HG03280 (cell line): ENCODE measurements around the gene TMEM9.

ENCODE experiments used
- ATAC-seq: cut with Tn5 transposase; IDR thresholded peaks from one replicate; pipeline ENCODE4 v1.9.1; 2021; ENCODE audit warnings: mild to moderate bottlenecking, moderate library complexity; ENCODE audit not compliant: unreplicated experiment

TMEM9 gene

GRCh38 chr1:201154389-201155165 is at the start of gene TMEM9:
TMEM9 (minus strand) TSS chr1:201154474; CDS start chr1:201153923, 551 bp downstream.
- ATAC-seq: peak; percentile 98

- no peak for ATAC-seq
Measured at GRCh38 chr1:201198598-201198997, 44.3 kb upstream of the TMEM9 start.

GRCh38 chr1:201194046-201194445 is 39.8 kb upstream of the TMEM9 start:
- no peak for ATAC-seq

DNA sequence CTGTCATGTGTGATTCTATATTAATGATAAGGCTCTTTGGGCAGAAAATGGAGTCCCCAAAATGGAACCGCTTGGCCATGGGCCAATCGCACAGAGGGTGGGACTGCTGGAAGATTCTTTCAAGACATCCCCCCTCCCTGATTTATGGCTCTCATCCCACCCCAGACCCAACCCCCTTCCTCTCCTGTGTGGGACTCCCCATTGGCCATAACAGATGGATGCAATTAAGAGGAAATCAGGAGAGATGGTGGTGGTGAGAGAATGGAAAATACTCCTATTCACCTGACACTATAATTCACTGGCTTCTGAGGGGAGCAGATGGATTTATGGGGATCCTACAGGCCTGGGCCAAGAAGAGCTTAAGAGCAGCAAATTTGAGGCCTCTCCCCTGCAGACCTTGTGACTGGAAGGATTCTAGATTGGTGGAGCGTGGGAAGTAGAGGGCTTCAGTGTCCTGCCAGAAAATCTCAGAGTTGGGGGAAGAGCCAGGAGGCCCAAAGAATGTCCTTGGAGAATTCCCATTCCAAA is 38.1 kb upstream of the TMEM9 start:
- no peak for ATAC-seq

DNA sequence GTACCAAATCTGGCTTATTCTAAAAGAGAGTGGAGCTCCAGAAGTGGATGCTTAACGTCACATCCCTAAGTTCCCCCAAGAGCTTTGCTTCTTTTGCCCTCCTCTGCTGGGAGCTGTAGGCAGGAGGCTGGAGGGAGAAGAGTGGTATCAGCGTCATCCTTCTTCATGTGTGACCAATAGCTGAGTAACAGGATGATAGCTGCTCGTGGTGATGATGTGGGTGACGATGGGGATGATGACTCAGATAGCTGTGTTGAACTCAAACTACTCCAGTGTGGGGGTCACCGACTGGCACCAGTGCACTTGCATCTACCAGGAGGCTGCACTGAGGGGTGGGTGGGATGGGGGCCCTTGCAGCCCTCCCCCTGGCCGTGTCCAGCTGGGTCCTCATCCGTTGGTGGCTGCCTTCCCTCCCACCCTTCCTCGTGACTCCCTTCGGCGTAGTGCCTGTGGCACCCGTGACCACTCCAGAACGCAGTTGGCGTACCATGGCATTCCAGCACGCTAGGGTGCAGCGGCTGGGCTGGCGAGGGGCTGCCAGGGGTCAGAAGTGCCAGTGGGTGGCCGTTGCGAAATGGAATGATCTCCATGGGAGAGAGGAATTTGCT is 37.5 kb upstream of the TMEM9 start:
- ATAC-seq: no peak

DNA sequence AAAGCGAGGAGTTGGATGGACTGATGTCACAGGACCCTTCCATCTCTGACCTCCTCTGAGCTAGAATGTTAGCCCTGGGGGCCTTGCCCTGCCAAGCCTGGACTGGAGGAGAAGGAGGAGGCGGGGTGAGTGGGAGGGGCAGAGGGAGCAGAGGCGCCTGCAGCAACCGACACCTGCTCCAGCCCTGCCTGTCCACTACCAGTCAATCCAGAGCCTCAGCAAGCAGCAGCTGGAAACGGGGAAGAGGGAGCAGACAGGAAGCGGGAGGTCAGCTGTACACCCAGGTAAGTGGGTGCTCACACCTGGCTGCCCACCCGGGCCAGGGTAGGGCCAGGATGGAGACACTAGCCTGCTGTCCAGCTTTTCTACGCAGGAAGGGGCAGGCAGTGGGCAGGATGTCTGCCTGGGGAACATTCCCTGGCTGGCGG is 36.4 kb upstream of the TMEM9 start, which contains the start of gene IGFN1:
Gene IGFN1 (plus strand): TSS at position 201 of the 428 bp plus-strand sequence. CDS start 2,470 bp downstream, outside the sequence.
- ATAC-seq: no peak

DNA sequence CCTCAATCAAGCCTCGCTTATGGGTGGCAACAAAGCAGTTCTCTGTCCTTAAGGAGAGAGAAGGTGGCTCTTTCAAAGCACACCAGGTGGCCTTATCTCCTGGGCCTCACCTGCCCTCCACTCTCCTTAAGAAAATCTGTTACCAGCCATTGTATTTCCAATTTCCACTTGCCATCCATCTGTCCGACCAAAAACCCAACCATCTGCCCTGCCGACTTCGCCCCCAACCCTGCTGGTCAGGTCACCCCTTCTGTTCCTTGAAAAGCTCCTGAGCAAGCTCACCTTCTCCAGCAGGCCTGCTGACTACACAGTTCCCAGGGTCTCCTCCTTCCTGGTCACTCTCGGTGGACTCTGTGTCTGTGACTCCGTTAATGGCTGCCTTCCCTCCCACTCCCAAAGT is 35.7 kb upstream of the TMEM9 start:
- no peak for ATAC-seq

GRCh38 chr1:201189085-201189484 is 34.8 kb upstream of the TMEM9 start:
- ATAC-seq: no peak

DNA sequence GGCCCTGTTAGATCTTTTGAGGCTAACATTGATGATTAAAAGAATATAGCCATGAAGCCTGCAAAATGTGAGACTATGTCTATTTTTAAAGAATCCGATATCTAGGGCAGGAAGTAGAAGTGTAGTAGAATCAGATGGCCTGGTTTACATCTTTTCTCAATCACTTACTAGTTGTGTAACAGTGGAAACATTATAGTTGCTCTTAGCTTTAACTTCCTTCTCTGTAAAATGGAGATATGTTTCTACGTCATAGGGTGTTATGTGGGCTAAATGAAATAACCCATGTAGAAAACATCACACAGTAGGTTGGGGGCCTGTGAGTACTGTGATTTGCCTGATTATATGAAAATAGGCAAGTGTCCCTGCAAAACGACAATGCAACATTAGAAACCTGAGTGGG is 31.9 kb upstream of the TMEM9 start:
- ATAC-seq: no peak

DNA sequence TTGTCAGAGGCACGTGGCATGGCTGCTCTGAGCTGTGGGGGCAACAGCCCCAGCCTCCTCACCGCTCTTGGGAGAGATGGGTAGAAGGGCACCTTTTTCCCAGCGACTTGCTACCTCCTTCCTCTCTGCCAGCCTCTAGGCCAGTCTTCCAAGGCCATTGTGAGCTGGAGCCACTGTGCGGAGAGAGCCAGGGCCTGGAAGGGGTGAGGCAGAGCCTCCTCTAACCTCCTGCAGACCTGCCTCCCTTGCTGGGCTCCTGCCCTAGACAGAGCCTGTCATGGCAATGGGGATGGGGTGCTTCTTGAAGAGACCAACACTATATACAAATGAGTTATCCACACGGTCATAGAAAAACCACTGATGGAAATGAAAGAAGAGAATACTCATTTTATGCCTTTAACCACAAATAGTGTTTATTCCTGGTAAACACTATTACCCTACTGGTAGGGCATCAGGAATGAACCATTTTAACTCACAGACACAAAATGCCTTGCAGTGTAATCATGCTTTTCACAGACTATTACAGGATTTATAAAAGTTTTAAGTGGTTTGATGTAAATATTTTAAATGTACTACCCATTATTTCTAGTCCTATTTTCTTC is 31.4 kb upstream of the TMEM9 start:
- no peak for ATAC-seq

DNA sequence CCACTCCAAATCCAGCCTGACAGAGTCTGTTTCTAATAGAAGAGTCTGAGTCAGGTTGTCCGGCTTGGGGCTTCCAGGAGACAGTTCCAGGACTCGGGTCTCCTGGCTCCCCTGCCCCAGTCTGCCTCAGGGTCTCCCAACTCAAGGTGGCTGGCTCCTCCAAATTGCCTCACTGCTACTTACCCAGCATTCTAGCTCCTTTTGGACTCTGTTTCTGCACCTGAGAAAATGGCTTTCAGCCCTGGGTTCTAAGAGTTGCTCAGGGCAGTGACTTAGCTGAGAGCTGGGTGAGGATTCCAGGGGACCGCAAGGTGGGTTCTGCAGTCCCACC is 30.8 kb upstream of the TMEM9 start:
- ATAC-seq: no peak

DNA sequence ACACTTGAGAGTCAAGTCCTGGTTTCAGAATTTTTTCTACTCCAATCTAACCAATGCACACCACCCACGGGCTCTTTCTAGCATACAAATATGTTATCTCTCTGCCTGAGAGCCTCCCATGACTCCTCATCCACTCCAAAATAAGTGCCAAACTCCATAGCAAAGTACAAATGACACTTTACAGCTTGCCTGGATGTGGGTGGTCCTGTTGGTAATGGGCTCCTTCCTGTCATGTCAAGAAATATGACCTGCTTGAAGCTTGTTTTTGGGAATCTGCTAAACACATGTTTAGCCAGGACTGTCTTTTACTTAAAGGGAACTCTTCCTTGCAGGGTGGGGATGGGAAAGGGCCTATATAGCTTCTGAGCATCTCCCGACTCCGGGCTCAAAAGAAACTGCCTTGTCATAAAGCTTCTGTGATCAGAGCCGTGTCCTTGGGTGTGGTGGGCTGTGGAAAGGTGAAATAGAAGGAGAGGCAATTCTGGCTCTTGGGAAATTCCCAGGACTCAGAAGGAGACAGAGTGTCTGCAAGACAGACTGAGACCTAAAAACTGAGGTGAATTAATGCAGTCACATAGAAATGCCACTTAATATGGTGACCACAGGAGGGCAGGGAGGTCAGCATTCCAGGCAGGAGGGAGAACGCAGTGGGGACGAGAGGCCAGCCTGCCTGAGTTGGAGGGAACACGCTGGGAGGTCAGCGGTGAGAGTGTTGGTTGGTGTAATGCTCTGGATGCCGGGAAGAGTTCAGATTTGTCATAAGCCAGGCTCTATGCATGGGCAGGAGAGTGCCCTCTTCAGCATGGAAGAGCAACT is 30.2 kb upstream of the TMEM9 start:
- ATAC-seq: no peak

DNA sequence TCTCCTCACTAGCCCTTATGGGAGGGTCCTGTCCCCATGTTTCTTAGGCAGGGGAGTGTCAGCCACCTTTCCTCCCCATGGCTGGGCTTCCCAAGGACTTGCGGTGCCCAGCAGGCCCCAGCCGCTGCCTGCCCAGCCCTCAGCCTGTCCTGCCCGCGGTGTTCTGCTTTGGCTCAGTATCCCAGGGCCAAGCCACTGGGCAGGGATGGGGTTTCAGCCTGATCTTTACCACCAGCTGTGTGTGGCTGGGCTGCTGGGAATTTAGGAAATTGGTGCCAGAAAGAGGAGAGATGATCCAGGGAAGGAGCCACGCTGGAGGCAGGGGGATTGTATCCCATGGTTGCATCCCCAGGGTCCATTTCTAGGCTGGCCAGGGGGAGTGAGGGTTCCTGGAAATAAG is 29.5 kb upstream of the TMEM9 start:
- ATAC-seq: no peak

GRCh38 chr1:201183209-201183608 is 28.9 kb upstream of the TMEM9 start:
- ATAC-seq: no peak

- no peak for ATAC-seq
Measured at GRCh38 chr1:201181726-201182125, 27.5 kb upstream of the TMEM9 start.

DNA sequence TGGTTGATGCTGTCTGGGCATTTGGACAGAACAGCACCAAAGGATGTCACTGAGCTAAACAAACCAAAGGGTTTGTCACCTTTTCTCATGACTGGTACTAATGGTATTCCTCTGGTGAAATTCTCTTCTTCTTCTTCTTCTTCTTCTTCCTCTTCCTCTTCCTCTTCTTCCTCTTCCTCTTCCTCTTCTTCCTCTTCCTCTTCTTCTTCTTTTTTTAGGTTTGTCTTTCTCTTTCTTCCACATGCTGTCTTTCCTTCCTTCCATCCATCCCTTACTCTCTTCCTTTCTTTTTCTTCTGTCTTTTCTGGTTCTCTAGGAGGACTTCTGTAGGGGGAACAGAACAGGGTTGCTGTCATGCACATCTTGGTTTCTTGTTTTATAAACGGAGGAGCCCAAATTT is 27.0 kb upstream of the TMEM9 start:
- no peak for ATAC-seq

GRCh38 chr1:201180901-201181300 is 26.6 kb upstream of the TMEM9 start:
- ATAC-seq: no peak

GRCh38 chr1:201180141-201180540 is 25.9 kb upstream of the TMEM9 start:
- ATAC-seq: no peak

- ATAC-seq: no peak
Measured at GRCh38 chr1:201178718-201179117, 24.4 kb upstream of the TMEM9 start.

- no peak for ATAC-seq
Measured at GRCh38 chr1:201176940-201177339, 22.7 kb upstream of the TMEM9 start.
